Hepatocyte (in vitro differentiated cells): Measurements from ENCODE around the gene ZFYVE27.

Experiments
- EZH2 ChIP-seq: fragments of 200-600 bp; sonication (generic); IDR thresholded peaks from 2 replicates; pipeline ENCODE4 v1.6.1; 2016; ENCODE audit warnings: antibody characterized with exemption, mild to moderate bottlenecking, borderline replicate concordance
- EZH2phosphoT487 ChIP-seq: fragments of 200-600 bp; sonication (generic); IDR thresholded peaks from one replicate; pipeline ENCODE4 v1.6.1; 2018; ENCODE audit warnings: antibody characterized with exemption, mild to moderate bottlenecking, low read depth, moderate library complexity; ENCODE audit not compliant: unreplicated experiment, severe bottlenecking
- TF ChIP-seq, protein P1 (sequence below): fragments of 200-600 bp; sonication (generic); IDR thresholded peaks from 2 replicates; pipeline ENCODE4 v1.5.1; 2016; ENCODE audit warnings: antibody characterized with exemption, mild to moderate bottlenecking; ENCODE audit not compliant: poor library complexity

DNA sequence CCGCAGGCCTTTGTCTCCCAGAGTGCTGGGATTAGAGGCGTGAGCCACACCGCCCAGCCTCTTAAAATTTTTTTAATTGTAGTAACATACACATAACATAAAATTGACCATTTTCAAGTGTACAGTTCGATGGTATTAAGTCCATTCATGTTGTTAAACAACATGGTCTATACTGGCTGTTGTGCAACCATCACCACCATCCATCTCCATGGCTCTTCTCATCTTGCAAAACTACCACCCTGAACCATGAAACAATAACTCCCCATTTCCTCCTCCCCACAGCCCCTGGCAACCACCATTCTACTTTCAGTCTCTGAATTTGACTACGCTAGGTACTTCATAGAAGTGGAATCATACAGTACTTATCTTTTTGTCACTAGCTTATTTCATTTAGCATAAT, 7.9 kb upstream of the ZFYVE27 start:
- TF ChIP-seq, protein P1, sequence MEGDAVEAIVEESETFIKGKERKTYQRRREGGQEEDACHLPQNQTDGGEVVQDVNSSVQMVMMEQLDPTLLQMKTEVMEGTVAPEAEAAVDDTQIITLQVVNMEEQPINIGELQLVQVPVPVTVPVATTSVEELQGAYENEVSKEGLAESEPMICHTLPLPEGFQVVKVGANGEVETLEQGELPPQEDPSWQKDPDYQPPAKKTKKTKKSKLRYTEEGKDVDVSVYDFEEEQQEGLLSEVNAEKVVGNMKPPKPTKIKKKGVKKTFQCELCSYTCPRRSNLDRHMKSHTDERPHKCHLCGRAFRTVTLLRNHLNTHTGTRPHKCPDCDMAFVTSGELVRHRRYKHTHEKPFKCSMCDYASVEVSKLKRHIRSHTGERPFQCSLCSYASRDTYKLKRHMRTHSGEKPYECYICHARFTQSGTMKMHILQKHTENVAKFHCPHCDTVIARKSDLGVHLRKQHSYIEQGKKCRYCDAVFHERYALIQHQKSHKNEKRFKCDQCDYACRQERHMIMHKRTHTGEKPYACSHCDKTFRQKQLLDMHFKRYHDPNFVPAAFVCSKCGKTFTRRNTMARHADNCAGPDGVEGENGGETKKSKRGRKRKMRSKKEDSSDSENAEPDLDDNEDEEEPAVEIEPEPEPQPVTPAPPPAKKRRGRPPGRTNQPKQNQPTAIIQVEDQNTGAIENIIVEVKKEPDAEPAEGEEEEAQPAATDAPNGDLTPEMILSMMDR: no peak
- TF ChIP-seq EZH2 (no peak), EZH2phosphoT487 (no peak)
